Neural cell (in vitro differentiated cells): ENCODE data around the gene SOAT1. TPM values are rescaled to one million over a fixed set of nuclear protein-coding genes. Genes with fewer than 3 reads are reported as not detected.

Experiments
- H2AFZ ChIP-seq: fragments of 200-600, 300-800 bp; sonication (generic), shearing (Covaris generic); 2 replicates; pipeline ENCODE4 v1.6.0; 2014; ENCODE audit warnings: low read depth, mild to moderate bottlenecking, antibody characterized with exemption, low read length, moderate library complexity
- H3F3A ChIP-seq: fragments of 200-600 bp; shearing (Covaris generic); 2 replicates; pipeline ENCODE4 v1.6.1; 2016; ENCODE audit warnings: mild to moderate bottlenecking, moderate library complexity, mixed read lengths, antibody characterized with exemption, low read length; ENCODE audit not compliant: insufficient read depth, poor library complexity, severe bottlenecking
- H3K27ac ChIP-seq: fragments of 200-600, 300-800 bp; sonication (generic), shearing (Covaris generic); 2 replicates; pipeline ENCODE4 v1.5.1; 2014; ENCODE audit warnings: mild to moderate bottlenecking, low read length, moderate library complexity
- H3K27me3 ChIP-seq: fragments of 300-800, 200-600 bp; sonication (generic), shearing (Covaris generic); 2 replicates; pipeline ENCODE4 v1.6.0; 2014; ENCODE audit warnings: mild to moderate bottlenecking, low read depth, low read length, moderate library complexity; ENCODE audit not compliant: insufficient read depth
- H3K36me3 ChIP-seq: fragments of 300-800, 200-600 bp; sonication (generic), shearing (Covaris generic); 2 replicates; pipeline ENCODE4 v1.5.1; 2014; ENCODE audit warnings: mild to moderate bottlenecking, antibody characterized with exemption, low read length, moderate library complexity; ENCODE audit not compliant: insufficient read depth
- H3K4me2 ChIP-seq: fragments of 300-800, 200-600 bp; sonication (generic), shearing (Covaris generic); 2 replicates; pipeline ENCODE4 v1.6.0; 2014; ENCODE audit warnings: mild to moderate bottlenecking, low read length
- H3K4me3 ChIP-seq: fragments of 300-800, 200-600 bp; sonication (generic), shearing (Covaris generic); 2 replicates; pipeline ENCODE4 v1.5.1; 2014; ENCODE audit warnings: mild to moderate bottlenecking, low read length, moderate library complexity
- H3K79me2 ChIP-seq: fragments of 200-600 bp; shearing (Covaris generic); replicated peaks from 2 replicates; pipeline ENCODE4 v1.6.0; 2014; ENCODE audit warnings: mild to moderate bottlenecking, low read length, moderate library complexity; ENCODE audit not compliant: insufficient read depth
- H3K9ac ChIP-seq: fragments of 300-800, 200-600 bp; sonication (generic), shearing (Covaris generic); 2 replicates; pipeline ENCODE4 v1.6.1; 2016; ENCODE audit warnings: mild to moderate bottlenecking, low read length, mixed read lengths
- H3K9me2 ChIP-seq: fragments of 200-600 bp; shearing (Covaris generic); 2 replicates; pipeline ENCODE4 v1.6.1; 2016; ENCODE audit warnings: mild to moderate bottlenecking, low read length, mixed read lengths; ENCODE audit not compliant: insufficient read depth
- H3K9me3 ChIP-seq: fragments of 200-600, 300-800 bp; sonication (generic), shearing (Covaris generic); 2 replicates; pipeline ENCODE4 v1.6.1; 2016; ENCODE audit warnings: mild to moderate bottlenecking, mixed run types, low read length, moderate library complexity, mixed read lengths
- H4K20me1 ChIP-seq: fragments of 200-600 bp; shearing (Covaris generic); 2 replicates; pipeline ENCODE4 v1.6.1; 2016; ENCODE audit warnings: mild to moderate bottlenecking, mixed run types; ENCODE audit not compliant: insufficient read depth
- EP300 ChIP-seq: fragments of 450-650 bp; conservative IDR thresholded peaks from 2 replicates; pipeline ENCODE4 v1.6.1; 2014; ENCODE audit warnings: antibody characterized with exemption, mild to moderate bottlenecking, moderate library complexity; ENCODE audit not compliant: poor library complexity, severe bottlenecking
- EZH2 ChIP-seq: fragments of 200-600, 300-800 bp; shearing (Covaris generic), sonication (generic); IDR thresholded peaks from 2 replicates; pipeline ENCODE4 v1.6.1; 2014; ENCODE audit warnings: antibody characterized with exemption, low read length, borderline replicate concordance, mild to moderate bottlenecking; ENCODE audit not compliant: insufficient read depth, poor library complexity, severe bottlenecking
- MXI1 ChIP-seq: fragments of 450-650 bp; conservative IDR thresholded peaks from 2 replicates; pipeline ENCODE4 v1.6.1; 2014; ENCODE audit warnings: antibody characterized with exemption, mild to moderate bottlenecking; ENCODE audit not compliant: poor library complexity, severe bottlenecking
- POLR2AphosphoS5 ChIP-seq: IDR thresholded peaks from 2 replicates; pipeline ENCODE4 v1.6.1; 2012
- RAD21 ChIP-seq: fragments of 450-650 bp; conservative IDR thresholded peaks from 2 replicates; pipeline ENCODE4 v1.6.1; 2014; ENCODE audit warnings: antibody characterized with exemption, mild to moderate bottlenecking, moderate library complexity
- SMC3 ChIP-seq: fragments of 450-650 bp; conservative IDR thresholded peaks from 2 replicates; pipeline ENCODE4 v1.6.1; 2014; ENCODE audit warnings: antibody characterized with exemption, mild to moderate bottlenecking, moderate library complexity; ENCODE audit not compliant: poor library complexity
- TAF1 ChIP-seq: IDR thresholded peaks from 2 replicates; pipeline ENCODE4 v1.6.1; 2012; ENCODE audit warnings: low read depth
- polyA plus RNA-seq: library from polyadenylated mRNA; depleted of rRNA; stranded (reverse); fragments of >200 nt; gene quantifications from 2 replicates; pipeline ENCODE4 v1.2.3, GENCODE V29; 2014
- TF ChIP-seq, protein P1 (sequence below): IDR thresholded peaks from 2 replicates; pipeline ENCODE4 v1.6.1; 2012; ENCODE audit warnings: borderline replicate concordance
- TF ChIP-seq, protein P2 (sequence below): fragments of 450-650 bp; IDR thresholded peaks from 2 replicates; pipeline ENCODE4 v1.5.1; 2014; ENCODE audit warnings: antibody characterized with exemption, mild to moderate bottlenecking, moderate library complexity; ENCODE audit not compliant: poor library complexity, severe bottlenecking

Gene SOAT1
- polyA plus RNA-seq, 1 donor from 2014 or later = 5.7 TPM

DNA sequence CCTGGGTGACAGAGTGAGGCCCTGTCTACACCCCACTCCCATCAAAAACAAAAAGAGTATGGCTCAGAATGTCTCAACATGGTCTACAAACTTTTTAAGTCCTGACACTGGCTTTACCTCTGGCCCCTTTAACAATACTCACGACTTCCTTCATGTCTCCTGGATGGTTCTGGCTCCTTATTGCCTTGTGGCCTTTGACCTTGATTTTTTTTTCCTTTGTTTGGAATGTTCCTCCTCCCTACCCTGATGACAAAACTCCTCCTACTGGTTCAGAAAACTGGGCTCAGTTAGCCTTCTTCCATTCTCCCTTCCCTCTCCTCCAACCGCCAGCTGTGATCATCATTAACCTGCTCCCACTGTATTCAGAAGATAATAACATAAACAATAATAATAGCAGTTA is 4.6 kb upstream of the SOAT1 start:
- Histone ChIP-seq H3K36me3 (no peaks in the 10 kb centered on the region), H3K27me3 (no peaks in the 10 kb centered on the region), H3K9me3 (no peaks in the 10 kb centered on the region), H3K9me2 (no peaks in the 10 kb centered on the region), H3K27ac (no peak overlapping the region), H3F3A (no peaks in the 10 kb centered on the region), H3K79me2 (no peaks in the 10 kb centered on the region), H3K4me3 (no peak overlapping the region), H3K9ac (no peak overlapping the region), H4K20me1 (no peaks in the 10 kb centered on the region), H2AFZ (no peak overlapping the region), H3K4me2 (no peak overlapping the region)
- TF ChIP-seq POLR2AphosphoS5 (no peak), EP300 (no peak), EZH2 (no peak), SMC3 (no peak), RAD21 (no peak), TAF1 (no peak), MXI1 (no peak)
- TF ChIP-seq, protein P1, sequence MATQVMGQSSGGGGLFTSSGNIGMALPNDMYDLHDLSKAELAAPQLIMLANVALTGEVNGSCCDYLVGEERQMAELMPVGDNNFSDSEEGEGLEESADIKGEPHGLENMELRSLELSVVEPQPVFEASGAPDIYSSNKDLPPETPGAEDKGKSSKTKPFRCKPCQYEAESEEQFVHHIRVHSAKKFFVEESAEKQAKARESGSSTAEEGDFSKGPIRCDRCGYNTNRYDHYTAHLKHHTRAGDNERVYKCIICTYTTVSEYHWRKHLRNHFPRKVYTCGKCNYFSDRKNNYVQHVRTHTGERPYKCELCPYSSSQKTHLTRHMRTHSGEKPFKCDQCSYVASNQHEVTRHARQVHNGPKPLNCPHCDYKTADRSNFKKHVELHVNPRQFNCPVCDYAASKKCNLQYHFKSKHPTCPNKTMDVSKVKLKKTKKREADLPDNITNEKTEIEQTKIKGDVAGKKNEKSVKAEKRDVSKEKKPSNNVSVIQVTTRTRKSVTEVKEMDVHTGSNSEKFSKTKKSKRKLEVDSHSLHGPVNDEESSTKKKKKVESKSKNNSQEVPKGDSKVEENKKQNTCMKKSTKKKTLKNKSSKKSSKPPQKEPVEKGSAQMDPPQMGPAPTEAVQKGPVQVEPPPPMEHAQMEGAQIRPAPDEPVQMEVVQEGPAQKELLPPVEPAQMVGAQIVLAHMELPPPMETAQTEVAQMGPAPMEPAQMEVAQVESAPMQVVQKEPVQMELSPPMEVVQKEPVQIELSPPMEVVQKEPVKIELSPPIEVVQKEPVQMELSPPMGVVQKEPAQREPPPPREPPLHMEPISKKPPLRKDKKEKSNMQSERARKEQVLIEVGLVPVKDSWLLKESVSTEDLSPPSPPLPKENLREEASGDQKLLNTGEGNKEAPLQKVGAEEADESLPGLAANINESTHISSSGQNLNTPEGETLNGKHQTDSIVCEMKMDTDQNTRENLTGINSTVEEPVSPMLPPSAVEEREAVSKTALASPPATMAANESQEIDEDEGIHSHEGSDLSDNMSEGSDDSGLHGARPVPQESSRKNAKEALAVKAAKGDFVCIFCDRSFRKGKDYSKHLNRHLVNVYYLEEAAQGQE = no peak
- TF ChIP-seq, protein P2, sequence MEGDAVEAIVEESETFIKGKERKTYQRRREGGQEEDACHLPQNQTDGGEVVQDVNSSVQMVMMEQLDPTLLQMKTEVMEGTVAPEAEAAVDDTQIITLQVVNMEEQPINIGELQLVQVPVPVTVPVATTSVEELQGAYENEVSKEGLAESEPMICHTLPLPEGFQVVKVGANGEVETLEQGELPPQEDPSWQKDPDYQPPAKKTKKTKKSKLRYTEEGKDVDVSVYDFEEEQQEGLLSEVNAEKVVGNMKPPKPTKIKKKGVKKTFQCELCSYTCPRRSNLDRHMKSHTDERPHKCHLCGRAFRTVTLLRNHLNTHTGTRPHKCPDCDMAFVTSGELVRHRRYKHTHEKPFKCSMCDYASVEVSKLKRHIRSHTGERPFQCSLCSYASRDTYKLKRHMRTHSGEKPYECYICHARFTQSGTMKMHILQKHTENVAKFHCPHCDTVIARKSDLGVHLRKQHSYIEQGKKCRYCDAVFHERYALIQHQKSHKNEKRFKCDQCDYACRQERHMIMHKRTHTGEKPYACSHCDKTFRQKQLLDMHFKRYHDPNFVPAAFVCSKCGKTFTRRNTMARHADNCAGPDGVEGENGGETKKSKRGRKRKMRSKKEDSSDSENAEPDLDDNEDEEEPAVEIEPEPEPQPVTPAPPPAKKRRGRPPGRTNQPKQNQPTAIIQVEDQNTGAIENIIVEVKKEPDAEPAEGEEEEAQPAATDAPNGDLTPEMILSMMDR = no peak

DNA sequence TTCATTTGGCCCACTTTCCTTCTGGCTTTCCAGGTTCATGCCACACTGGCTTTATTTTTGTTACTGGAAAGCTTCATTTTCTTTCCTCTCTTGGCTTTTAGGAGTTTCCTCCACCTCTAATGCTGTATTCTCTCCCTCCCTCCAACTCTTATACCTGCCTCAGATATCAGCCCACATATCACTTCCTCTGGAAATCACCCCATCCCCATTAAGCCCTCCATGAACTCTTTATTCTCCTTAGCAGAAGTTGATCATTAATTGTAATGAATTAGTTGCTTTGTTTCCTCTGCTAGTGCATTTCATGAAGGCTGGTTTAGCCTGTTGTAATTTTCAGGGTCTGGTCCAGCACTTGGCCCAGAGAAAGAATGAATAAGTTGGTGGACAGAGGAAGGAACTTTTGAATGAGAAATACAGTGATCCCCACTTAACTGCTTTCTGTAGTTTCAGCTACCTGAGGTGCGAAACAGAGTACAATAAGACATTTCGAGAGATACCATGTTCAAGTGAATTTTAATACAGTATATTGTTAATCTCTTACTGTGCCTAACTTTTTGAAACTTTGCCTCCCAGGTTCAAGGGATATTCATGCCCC is 1.7 kb downstream of the SOAT1 start:
- Histone ChIP-seq H3K4me3 (no peak overlapping the region), H3K79me2 (peaks cover 10% of the 10 kb centered on the region), H3K36me3 (no peaks in the 10 kb centered on the region), H4K20me1 (no peaks in the 10 kb centered on the region), H3K27ac (no peak overlapping the region), H3K9me2 (no peaks in the 10 kb centered on the region), H3K9me3 (no peaks in the 10 kb centered on the region), H3F3A (no peaks in the 10 kb centered on the region), H3K27me3 (no peaks in the 10 kb centered on the region), H3K4me2 (no peak overlapping the region), H2AFZ (no peak overlapping the region), H3K9ac (no peak overlapping the region)
- TF ChIP-seq EP300 = no peak
- no peak for TF ChIP-seq EZH2
- no peak for TF ChIP-seq SMC3
- TF ChIP-seq POLR2AphosphoS5 = no peak
- no peak for TF ChIP-seq TAF1
- TF ChIP-seq RAD21 = no peak
- TF ChIP-seq, protein P2 = no peak
